ENCODE measurements around the gene TLCD2.
A peak's percentile ranks its signal among the peaks of the same experiment; 100 is the strongest.
"Not testable (repeated sequence)": the region's sequence is repeated elsewhere in the genome, so short reads cannot be mapped to it uniquely, and the experiment has no call there.

Gene TLCD2

GRCh38 chr17:1735834-1736347 is 25.7 kb upstream of the TLCD2 start:
- DNase-seq (ENCODE audit: low read depth) = no peak

GRCh38 chr17:1735418-1735817 is 25.2 kb upstream of the TLCD2 start:
- no peak for DNase-seq (ENCODE audit: low read depth)

- DNase-seq (ENCODE audit: low read depth) = no peak
These were observed 23.6 kb upstream of the TLCD2 start for GRCh38 chr17:1733759-1734158.

- DNase-seq (ENCODE audit: low read depth) = no peak
These were observed 22.7 kb upstream of the TLCD2 start for GRCh38 chr17:1732833-1733321.

GRCh38 chr17:1732241-1732832 is 22.2 kb upstream of the TLCD2 start:
- no peak for DNase-seq (ENCODE audit: low read depth)

- DNase-seq (ENCODE audit: low read depth) = no peak
These were observed 21.0 kb upstream of the TLCD2 start for GRCh38 chr17:1731194-1731506.

GRCh38 chr17:1730326-1731193 is 20.4 kb upstream of the TLCD2 start:
- DNase-seq (ENCODE audit: low read depth) = no peak

GRCh38 chr17:1729966-1730325 is 19.8 kb upstream of the TLCD2 start:
- no peak for DNase-seq (ENCODE audit: low read depth)

- no peak for DNase-seq (ENCODE audit: low read depth)
These were observed 17.9 kb upstream of the TLCD2 start for GRCh38 chr17:1727876-1728630.

GRCh38 chr17:1727258-1727789 is 17.1 kb upstream of the TLCD2 start:
- DNase-seq (ENCODE audit: low read depth) = no peak

- no peak for DNase-seq (ENCODE audit: low read depth)
These were observed 16.6 kb upstream of the TLCD2 start for GRCh38 chr17:1726626-1727257.

GRCh38 chr17:1725642-1726511 is 15.7 kb upstream of the TLCD2 start:
- DNase-seq (ENCODE audit: low read depth) = no peak

- DNase-seq (ENCODE audit: low read depth) = no peak
These were observed 14.9 kb upstream of the TLCD2 start for GRCh38 chr17:1724869-1725641.

GRCh38 chr17:1724351-1724868 is 14.2 kb upstream of the TLCD2 start, which contains the start of gene WDR81:
Gene WDR81, plus strand, starts transcription at chr17:1724704. Its CDS starts 256 bp downstream, at chr17:1724960.
- DNase-seq (ENCODE audit: low read depth) = no peak

GRCh38 chr17:1722022-1722421 is 11.8 kb upstream of the TLCD2 start:
- DNase-seq (ENCODE audit: low read depth) = not testable (repeated sequence)

- DNase-seq (ENCODE audit: low read depth) = no peak
These were observed 10.7 kb upstream of the TLCD2 start for GRCh38 chr17:1720856-1721386.

- DNase-seq (ENCODE audit: low read depth) = no peak
These were observed 8.4 kb upstream of the TLCD2 start for GRCh38 chr17:1718362-1719165.

GRCh38 chr17:1716912-1717695 is 6.9 kb upstream of the TLCD2 start:
- peak; percentile 97 for DNase-seq (ENCODE audit: low read depth)

Measured in non-pigmented ciliary epithelial cell (primary cell).